Cardiac fibroblast (primary cell): ENCODE results near the gene DMBT1.
"Not testable (repeated sequence)": the region's sequence is repeated elsewhere in the genome, so short reads cannot be mapped to it uniquely, and the experiment has no call there.

Experiments
- DNase-seq, 2 donors: peaks; one replicate each; pipeline versions ENCODE4 v3.0.0 to v3.0.0-alpha.2; 2010; ENCODE audit warnings: low read depth in 2 of 2
- H3K4me3 ChIP-seq, 2 donors: replicated peaks in 1 of 2; 1 replicate in 1 of 2; 2 replicates in 1 of 2; pipeline ENCODE4 v1.5.1; 2011; ENCODE audit warnings: low read depth in 2 of 2, low read length in 2 of 2, mild to moderate bottlenecking in 2 of 2, moderate library complexity in 1 of 2
- CTCF ChIP-seq: IDR thresholded peaks from one replicate; pipeline ENCODE4 v1.5.1; 2011; ENCODE audit warnings: low read depth, mild to moderate bottlenecking, low read length, inconsistent platforms

DMBT1 gene

GRCh38 chr10:122590153-122590552 is 29.6 kb downstream of the DMBT1 start:
- no peak overlapping the region for H3K4me3 ChIP-seq
- peak in 1 of 2 donors; percentile 9 for DNase-seq
- TF ChIP-seq CTCF: no peak

- no peak for DNase-seq
- no peak for TF ChIP-seq CTCF
Observed at GRCh38 chr10:122591736-122592135, 31.2 kb downstream of the DMBT1 start.

GRCh38 chr10:122592161-122592560 is 31.6 kb downstream of the DMBT1 start:
- no peak for DNase-seq

More at GRCh38 chr10:122591736-122592135, 31.2 kb downstream of the DMBT1 start:
- no peak overlapping the region for H3K4me3 ChIP-seq

GRCh38 chr10:122617476-122618270 is 57.1 kb downstream of the DMBT1 start:
- H3K4me3 ChIP-seq: no peak overlapping the region
- no peak for TF ChIP-seq CTCF
- DNase-seq: no peak

More at GRCh38 chr10:122592161-122592560, 31.6 kb downstream of the DMBT1 start:
- TF ChIP-seq CTCF: no peak
- H3K4me3 ChIP-seq: no peak overlapping the region

- TF ChIP-seq CTCF: no peak
- no peak overlapping the region for H3K4me3 ChIP-seq
- no peak for DNase-seq
Observed at GRCh38 chr10:122618461-122619165, 58.1 kb downstream of the DMBT1 start.

- DNase-seq, H3K4me3 ChIP-seq: not testable (repeated sequence)
Observed at GRCh38 chr10:122620961-122621360, 60.4 kb downstream of the DMBT1 start.

GRCh38 chr10:122624546-122624945 is 64.0 kb downstream of the DMBT1 start:
- H3K4me3 ChIP-seq: no peak overlapping the region
- no peak for TF ChIP-seq CTCF
- peak in 1 of 2 donors; percentile 53 for DNase-seq
